Measurements from ENCODE around the gene CTSW.
A peak's percentile ranks its signal among the peaks of the same experiment; 100 is the strongest.

Gene CTSW

DNA sequence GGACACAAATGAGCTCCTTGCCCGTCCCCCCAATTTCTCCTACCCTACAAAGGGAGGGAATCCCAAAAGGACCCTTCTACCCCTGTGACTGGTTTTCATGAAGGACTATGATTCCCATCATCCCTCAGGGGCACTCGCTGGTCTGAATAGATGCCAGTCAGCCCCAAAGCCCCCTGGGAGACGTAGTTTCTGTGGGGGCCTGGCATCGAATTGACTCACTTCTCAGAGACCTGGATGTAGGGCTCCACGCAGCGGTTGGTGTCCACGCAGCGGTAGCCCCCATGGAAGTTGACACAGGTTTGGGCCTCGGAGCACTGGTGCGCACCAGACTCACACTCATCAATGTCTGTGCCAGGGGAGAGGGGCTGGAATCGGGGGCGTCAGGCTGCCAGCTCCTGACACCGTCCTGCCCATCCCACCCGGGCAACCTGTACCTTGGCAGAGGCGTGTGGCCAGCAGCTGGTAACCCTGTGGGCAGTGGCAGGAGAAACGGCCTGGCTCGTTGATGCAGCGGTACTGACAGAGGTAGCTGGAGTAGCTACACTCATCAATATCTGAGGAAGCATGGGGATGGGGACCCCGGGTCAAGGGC is 11.5 kb upstream of the CTSW start:
- no peak for DNase-seq

DNA sequence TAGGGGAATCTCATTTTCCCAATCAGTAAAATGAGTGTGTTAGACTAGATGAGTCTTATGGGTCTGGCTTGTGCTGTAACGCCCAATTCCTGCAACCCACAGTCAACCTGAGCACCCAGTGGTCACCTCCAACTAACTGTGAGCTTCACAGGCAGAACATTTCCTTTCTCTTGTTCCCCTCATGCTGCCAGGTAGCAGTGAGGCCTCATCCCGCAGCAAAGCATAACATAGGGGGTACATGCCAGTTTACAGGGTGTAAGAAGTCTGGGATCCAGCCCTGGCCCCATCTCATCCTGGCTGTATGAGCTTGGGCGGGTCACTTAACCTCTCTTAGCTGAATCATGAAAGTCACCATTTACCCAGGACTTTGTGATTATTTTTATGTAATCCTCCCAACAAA is 10.7 kb upstream of the CTSW start:
- DNase-seq = no peak

DNA sequence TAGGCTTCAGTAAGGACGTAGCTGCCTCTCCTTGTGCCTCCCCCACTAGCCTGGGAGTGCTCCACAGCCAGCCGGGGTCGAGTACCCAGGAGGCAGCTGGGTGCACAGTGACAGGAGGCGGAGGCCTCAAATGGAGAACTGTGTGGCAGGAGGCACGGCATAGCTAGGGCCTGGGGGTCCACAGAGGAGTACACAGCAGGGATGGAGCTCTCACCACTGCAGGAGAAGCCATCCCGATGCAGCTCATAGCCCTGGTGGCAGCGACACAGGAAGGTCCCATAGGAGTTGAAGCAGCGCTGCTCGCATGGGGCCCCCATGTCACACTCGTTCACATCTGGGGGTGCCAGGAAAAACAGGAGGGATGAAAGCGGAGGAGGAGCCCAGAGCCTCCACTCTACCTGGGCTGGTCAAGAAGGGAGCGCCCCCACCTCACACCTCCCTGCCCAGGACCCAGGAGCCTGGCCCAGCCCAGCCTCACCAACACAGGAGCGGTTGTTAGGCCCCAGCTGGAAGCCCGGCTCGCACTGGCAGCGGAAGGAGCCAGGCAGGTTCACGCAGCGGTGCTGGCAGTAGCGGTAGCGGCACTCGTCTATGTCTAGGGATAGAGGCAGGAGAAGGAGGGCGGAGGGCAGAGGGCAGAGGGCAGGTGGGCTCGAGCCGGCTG is 9.9 kb upstream of the CTSW start:
- no peak for DNase-seq

DNA sequence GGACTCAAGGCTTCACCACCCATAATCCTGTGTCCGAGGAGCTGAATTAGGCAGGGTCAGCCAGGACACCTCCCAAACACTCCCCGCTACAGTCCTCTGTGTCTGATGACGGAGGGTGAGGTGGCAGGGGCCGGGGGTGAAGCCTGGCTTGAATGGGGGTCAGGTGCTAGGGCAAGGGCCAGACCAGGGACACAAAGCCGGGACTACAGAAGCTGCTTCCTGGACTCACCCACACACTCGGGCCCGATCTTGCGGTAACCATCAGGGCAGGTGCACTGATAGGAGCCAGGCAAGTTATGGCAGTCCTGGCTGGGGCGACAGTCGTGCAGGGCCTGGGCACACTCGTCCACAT is 9.4 kb upstream of the CTSW start:
- no peak for DNase-seq

DNA sequence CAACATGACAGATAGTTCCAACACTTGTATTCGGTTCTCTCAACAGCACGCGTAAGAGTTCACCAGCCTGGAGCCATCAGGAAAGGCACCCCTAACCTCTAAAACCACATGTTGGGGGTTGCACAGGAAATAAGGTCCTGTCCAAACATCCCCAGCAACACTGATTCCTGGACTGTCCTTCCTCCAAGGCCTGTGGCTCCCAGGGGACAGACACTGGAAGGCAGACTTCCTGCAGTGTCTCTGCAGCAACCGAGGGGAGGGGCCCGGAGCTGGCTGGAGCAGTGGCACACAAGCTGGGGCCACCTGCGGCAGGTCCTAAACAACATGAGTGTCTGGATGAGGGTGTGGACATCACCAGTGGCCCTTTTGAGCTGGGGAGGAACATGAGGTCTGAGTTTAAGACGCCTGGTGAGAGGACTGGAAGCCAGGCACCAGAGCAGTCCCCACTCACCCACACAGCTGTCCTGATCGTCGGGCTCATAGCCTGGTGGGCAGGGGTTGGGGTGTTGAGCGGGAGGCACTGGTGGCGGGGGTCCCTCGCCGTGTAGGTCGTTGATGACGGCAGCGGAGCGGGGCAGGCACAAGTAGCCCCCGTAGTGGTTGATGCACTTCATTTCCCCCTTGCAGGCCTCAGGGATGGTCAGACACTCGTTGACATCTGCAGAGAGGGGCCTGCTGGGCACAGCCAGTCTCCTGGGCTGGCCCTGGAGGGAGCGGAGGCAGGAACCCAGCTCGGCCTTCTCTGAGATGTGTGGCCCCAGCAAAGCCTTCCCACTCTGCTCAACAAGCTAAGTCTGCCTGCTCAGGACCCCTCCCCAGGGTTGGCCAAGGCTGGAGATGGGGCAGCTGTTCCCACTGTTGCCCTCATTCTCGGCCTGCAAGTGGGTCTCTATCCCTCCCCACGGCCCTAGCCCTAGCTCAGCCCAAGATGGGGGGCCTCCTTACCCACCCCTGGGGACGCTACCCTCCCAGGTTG is 8.6 kb upstream of the CTSW start:
- no peak for DNase-seq

DNA sequence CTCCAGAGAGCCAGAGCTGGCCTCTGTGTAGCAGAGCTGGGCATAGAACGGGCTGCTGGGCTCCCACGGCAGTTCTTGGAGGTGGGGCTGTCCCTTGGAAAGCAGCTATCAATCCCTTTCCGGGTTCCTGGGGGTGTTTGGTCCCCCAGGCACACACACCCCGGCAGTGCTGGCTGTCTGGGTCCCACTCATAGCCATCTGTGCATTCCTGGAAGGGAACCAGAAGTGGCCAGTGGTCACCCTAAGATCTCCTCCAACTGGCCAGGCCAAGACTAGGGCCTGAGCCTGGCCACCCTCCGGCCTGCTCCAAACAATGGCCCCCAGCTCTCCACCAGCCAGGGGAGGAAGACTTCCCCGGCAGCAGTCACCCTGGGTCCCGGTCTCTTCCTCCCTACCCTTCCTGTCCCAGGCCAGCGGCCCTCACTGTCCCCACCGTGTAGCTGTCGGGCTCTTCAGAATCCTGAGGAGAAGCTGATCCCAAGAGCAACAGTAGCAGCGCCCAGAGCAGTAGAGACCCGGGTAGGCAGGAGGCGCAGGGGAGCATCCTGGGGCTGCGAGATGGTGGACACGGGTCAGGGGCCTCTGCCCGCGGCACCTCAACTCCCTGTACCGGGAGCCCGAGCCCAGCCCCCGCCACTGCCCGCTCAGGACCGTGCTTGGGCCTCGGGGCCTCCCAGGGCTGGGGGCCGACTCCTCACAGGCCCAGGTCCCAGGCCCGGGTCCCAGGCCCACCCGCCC is 7.7 kb upstream of the CTSW start:
- no peak for DNase-seq

DNA sequence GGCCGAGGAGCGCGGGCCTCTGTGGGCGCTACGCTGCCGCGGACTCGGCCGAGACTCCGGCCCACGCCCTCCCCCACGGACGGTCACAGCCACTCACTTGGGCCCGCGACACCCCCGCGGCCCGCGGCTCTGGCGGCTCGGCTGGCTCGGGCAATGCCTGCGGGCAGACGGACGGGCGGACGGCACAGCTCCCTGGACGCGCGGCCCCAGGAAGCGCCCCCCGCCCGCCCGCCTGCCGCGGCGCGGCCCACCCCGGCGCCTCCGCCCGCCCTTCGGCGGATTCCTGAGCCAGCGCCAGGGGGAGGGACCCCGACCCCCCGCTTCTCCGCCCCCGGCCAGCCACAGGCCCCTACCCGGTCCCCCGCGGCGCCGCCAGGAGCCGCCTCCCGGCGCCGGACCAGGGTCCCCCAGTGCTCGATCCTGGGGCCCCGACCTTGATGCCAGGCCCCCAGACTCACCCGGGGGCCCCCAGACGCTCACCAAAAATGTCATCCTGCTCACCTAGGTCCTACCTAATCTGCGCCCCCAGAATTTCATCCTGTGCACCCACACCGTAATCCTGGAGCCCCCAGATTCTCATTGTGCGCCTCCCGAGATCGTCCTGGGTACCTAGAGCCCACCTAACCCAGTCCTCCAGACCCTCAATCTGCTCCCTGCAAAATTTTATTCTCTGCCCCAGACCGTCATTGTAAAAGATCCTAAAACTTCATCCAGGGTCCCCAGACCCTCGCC is 6.9 kb upstream of the CTSW start, which contains the start of gene EFEMP2:
EFEMP2 (minus strand) TSS at position 215 of the 732 bp plus-strand sequence. CDS start 446 bp downstream, outside the sequence.
- DNase-seq = no peak

DNA sequence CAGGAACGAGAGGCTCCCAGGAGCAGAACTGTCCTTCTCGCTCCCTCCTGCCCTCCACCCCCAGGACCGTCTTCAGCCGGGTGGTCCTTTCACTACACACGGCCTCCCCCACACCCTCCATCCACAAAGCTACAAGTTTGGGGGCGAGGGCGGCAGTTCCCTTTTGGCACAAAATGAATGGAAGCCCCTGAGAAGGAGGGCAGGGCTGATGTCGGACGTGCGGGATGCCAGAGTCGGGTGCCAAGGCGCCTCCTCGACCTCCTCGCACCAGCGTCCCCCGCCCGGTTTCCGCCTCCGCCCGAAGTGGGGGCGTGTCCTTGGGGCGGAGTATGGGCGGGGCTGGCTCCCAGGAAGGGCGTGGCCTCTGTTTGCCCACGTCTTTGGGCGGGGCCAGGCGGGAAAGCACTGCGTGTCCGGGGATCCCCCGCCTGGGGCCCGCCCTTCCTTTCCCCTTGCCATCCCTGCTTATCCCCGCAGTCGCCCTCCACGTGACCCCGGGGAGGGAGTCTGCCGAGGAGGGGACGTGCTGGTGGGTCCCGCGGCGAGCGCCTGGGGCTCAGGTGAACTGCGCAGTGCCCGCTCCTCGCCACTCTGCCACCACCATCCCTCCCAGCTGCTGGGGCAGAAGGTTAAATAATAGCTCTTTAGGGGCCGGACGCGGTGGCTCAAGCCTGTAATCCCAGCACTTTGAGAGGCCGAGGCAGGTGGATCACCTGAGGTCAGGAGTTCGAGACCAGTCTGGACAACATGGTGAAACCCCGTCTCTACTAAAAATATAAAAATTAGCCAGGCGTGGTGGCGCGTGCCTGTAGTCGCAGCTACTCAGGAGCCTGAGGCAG is 6.1 kb upstream of the CTSW start:
- peak; percentile 96 for DNase-seq

DNA sequence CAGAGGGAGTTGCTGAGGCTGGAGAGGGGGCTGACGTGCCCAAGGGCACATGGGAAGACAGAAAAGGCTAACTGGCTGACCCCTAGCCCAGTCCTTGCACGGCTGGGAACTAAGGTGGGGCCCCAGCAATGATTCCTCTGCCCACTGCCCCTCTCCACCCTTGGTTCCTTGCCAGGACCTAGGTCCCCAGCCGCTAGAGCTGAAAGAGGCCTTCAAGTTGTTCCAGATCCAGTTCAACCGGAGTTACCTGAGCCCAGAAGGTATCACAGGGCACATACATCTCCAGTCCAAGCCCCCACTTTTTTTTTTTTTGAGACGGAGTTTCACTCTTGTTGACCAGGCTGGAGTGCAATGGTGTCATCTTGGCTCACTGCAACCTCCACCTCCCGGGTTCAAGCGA is 390 bp downstream of the CTSW start:
- no peak for DNase-seq

DNA sequence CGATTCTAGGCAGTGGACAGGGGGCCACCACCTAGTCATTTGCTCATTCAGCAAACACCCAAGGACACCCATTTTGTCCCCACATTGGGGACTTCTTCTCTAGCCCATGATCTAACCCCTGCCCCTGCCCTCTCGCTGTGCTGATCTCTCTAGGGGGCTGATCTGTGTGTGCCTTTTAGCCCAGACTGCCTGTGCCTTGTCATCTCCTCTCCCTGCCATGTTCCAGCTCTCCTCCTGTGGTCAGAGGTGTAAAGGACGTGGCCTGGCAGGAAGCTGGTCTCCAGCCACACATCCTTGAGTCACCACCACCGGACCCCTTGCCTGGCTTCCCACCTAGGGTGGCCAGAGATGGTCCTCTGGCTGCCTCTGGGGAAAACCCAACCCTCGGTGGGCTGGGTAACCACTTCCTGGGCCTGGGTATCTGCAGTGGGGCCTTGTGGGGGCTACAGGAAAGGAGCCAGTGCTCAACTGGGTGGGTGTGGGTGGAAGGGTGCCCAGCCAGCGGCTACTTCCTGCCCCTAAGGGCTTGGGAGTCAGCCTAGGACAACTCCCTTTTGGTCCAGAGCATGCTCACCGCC is 1.3 kb downstream of the CTSW start:
- no peak for DNase-seq

DNA sequence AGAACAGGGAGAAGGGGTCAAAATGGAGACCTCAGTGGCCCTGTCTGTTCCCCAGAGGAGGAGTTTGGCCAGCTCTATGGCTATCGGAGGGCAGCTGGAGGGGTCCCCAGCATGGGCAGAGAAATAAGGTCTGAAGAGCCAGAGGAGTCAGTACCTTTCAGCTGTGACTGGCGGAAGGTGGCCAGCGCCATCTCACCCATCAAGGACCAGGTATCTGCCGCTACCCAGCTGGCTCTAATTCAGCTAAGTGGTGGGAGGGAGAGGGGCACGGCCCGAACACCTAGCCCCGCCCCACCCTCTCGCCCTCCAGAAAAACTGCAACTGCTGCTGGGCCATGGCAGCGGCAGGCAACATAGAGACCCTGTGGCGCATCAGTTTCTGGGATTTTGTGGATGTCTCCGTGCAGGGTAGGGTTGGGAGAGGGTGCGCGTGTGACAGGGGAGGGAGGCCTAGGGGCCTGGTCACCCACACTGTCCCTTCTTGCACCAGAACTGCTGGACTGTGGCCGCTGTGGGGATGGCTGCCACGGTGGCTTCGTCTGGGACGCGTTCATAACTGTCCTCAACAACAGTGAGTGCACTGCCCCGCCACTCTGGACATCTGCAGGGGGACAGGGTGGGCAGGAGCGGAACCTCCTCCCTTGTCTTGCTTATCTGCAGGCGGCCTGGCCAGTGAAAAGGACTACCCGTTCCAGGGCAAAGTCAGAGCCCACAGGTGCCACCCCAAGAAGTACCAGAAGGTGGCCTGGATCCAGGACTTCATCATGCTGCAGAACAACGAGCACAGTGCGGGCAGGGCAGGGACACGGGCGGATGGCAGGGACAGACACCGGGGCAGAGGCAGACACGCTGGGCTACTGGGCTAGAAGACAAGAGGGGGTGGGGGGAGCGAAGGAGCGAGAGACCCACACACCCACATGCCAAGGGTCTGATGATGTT is 2.8 kb downstream of the CTSW start:
- DNase-seq = no peak

DNA sequence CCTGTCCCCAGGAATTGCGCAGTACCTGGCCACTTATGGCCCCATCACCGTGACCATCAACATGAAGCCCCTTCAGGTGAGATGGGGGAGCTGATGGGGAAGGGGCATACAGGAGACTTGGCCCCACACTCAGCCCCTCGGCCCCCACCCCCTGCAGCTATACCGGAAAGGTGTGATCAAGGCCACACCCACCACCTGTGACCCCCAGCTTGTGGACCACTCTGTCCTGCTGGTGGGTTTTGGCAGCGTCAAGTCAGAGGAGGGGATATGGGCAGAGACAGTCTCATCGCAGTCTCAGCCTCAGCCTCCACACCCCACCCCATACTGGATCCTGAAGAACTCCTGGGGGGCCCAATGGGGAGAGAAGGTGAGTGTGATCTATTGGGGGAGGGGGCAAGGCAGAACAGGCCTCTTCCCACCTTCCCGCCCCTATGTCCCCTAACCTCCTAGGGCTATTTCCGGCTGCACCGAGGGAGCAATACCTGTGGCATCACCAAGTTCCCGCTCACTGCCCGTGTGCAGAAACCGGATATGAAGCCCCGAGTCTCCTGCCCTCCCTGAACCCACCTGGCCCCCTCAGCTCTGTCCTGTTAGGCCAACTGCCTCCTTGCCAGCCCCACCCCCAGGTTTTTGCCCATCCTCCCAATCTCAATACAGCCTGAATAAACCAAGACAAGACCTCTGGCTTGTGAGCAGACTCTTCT is 3.6 kb downstream of the CTSW start:
- DNase-seq = no peak

DNA sequence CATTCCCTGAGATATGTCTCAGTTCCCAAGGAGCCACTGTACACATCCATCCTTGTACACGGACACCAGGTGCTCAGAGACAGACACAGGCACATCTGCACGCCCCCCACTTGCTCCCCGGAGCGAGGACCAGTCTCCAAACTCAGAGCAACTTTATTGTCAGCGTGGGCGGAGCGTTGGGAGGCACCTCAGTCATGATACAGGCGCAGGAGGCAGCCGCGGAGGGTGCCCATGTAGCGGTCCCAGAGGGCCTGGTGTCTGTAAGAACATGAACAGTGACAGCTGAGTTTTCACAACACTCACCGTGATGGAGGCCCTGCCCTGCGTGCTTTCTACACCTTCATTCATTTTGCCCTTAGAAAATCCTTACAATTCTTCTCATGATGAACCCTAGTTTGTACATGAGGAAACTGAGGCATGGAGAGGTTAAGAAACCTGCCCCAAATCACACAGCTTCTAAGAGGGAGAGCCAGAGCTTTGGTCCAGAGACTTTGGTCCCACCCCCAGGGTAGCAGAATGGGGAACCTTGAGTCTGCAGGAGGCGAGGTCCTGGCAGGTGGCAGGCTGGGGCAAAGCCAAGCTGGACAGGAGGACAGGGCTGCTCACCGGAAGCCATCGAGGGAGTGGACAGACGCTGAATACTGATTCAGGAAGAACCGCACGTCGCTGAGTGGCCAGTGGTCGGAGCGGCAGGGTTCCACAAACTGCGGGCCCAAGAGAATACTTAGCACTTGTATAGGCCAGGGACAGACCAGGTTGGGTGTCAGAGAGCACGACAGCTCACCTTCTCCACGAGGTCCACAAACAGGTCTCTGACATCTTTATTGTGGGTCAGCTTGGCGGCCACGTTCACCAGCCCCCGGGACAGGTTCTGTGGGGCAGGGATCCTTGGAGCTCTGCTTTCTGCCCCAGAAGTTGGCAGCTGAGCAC is 4.4 kb downstream of the CTSW start:
- no peak for DNase-seq

DNA sequence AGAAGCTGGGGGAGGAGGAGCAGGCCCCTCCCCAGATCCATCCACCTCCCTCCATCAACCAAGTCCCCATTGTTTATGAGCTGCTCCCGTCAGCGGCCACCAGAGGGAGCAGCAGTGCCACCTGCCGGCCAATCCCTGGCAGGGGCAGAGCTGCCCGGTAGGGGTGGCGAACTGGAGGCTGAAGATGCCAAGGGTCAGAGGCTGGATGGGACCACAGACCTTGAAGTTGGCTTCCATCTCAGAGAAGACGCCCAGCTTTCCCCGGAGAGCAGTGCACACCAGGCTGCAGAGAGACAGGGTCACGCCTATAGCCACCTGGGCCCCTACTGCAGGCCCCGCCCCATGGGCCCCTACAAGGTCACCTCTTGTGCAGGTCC is 5.1 kb downstream of the CTSW start:
- DNase-seq = peak; percentile 71

DNA sequence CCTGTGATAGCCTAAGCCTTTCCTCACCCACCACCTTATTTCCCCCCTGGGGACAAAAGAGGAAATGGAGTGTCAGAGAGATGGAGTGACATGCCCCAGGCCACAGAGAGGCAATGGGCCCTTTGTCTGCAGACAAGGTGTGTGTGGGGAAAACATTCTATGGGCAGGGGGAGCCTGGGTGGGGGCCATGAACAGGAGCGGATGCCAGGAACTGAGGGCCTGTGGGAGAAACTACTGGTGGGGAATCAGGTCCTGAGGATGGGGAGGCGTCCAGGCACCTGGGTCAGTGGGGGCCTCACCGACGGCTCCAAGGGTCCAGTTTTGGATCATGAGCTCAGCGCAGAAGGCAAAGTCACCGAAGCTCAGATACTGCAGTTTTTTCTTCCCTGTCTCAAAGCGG is 5.6 kb downstream of the CTSW start:
- DNase-seq = no peak

DNA sequence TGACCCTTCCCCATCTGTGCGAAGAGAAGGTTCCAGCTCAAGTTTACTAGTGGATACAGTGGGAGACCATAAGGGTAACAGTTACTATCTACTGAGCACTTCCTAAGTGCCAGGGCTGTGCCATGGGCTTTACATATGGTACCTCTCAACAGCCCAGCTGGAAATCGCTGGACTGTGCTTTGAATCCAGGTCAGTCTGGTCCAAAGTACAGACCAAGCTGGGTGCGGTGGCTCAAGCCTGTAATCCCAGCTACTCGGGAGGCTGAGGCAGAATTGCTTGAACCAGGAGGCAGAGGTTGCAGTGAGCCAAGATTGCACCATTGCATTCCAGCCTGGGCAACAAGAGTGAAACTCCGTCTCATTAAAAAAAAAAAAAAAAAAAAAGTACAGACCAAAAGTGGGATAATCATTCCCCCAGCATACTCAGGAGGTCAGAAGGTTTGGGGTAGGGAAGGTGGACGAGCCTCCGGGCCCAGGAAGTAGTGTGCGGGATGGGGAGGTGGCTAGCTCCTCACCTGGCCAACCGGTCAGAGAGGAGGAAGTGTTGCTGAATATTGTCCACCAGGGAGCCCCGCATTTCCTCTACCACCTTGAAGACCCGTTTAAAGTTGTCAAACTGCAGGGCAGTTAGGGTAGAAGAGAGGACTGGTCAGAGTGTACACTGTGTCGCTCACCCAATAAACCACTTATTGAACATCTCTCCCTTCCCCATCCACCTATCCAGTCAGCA is 6.3 kb downstream of the CTSW start:
- no peak for DNase-seq

Data from activated CD4-positive, alpha-beta T cell treated with anti-CD3 and anti-CD28 coated beads for 1 hour (primary cell).